ENCODE measurements around the gene OSBPL2. TPM values are rescaled to one million over a fixed set of nuclear protein-coding genes. Genes with fewer than 3 reads are reported as not detected.

Gene OSBPL2
- total RNA-seq, 4 donors from 2014 or later = 48.4 to 65.1 (median 55.8) TPM

DNA sequence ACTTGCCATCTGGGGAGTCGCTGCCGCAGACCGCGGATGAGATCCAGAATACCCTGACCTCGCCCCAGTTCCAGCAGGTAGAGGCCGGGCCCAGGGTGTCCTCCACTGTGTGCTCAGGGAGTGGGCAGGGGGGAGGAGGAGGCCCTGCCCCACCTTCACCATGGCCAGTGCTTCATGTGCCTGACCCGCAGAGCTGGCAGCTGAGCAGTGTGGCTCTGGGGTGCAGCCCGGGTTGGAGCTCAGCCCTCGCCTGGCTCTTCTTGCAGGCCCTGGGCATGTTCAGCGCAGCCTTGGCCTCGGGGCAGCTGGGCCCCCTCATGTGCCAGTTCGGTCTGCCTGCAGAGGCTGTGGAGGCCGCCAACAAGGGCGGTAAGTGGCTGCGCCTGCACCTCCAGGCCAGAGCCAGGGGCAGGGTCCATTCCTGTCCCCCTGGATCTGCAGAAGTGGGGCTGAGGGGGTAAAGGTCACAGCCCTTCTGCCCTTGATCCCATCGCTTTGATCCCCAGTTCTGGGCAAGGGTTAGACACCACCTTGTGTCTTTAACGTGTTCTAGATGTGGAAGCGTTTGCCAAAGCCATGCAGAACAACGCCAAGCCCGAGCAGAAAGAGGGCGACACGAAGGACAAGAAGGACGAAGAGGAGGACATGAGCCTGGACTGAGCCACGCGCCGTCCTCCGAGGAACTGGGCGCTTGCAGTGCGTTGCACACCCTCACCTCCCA is 69.9 kb downstream of the OSBPL2 start:
- DNase-seq = no peak
- Histone ChIP-seq H3K27ac (peak overlapping the region in 3 of 4 donors; percentile 37 to 99 (median 39)), H3K27me3 (no peaks in the 10 kb centered on the region), H3K9me3 (no peaks in the 10 kb centered on the region), H3K4me3 (no peak overlapping the region), H3K4me1 (peaks cover 30 to 88% (median 52%) of the 10 kb centered on the region in 3 donors), H3K36me3 (peaks cover 60 to 89% (median 64%) of the 10 kb centered on the region in 3 donors)
- WGBS, 2 donors = 44 to 70% methylated on average over 11 to 12 of the region's 29 CpGs
- intact Hi-C loops (cut with DNase I) = no loop called here
- TF ChIP-seq, protein P1, sequence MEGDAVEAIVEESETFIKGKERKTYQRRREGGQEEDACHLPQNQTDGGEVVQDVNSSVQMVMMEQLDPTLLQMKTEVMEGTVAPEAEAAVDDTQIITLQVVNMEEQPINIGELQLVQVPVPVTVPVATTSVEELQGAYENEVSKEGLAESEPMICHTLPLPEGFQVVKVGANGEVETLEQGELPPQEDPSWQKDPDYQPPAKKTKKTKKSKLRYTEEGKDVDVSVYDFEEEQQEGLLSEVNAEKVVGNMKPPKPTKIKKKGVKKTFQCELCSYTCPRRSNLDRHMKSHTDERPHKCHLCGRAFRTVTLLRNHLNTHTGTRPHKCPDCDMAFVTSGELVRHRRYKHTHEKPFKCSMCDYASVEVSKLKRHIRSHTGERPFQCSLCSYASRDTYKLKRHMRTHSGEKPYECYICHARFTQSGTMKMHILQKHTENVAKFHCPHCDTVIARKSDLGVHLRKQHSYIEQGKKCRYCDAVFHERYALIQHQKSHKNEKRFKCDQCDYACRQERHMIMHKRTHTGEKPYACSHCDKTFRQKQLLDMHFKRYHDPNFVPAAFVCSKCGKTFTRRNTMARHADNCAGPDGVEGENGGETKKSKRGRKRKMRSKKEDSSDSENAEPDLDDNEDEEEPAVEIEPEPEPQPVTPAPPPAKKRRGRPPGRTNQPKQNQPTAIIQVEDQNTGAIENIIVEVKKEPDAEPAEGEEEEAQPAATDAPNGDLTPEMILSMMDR (IDR thresholded peaks at IDR 0.05) = no peak
- no peak for TF ChIP-seq POLR2A (IDR thresholded peaks at IDR 0.05)

DNA sequence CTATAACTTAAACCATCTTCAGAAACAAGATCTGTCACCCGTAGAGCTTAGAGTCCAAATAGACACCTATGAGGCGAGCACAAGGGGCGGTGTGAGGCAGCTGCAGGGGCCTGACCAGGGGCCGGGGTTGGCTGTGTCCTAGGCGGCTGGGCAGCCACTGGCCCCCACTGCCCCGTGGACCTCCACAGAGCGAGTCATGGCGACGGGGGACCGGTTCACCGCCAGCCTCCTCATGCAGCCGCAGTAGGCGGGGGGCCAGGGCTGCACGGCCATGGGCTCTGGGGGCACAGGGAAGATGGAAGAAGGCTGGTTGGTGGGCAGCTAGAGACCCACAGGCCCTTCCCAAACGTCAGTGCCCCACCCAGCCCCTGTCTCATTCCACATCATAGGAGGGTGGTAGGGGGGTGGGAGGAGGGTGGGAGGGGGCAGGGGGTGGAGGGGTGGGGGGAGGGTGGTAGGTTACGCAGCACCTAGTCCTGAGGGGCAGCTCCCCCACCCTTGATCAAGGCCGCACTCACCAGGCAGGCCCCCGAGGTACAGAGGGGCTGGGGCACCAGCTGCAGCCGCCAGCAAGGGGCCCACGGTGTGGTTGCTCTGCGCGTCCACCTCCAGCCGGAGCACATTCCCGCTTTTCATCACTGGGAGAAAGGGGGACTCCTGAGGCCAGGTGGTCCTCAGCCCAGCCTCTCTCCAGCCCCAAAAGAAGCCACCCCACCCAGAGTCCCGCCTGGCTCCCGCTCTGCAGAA is 71.0 kb downstream of the OSBPL2 start:
- intact Hi-C loops (cut with DNase I) = no loop called here

GRCh38 chr20:62309947-62310756 is 71.8 kb downstream of the OSBPL2 start:
- no peaks in the 10 kb centered on the region for H3K27me3 ChIP-seq
- H3K36me3 ChIP-seq = peaks cover 67 to 100% (median 72%) of the 10 kb centered on the region in 3 donors
- 41% methylated on average over 10 of the region's 29 CpGs; no CpG with 5 or more reads in 1 of the 2 donors for WGBS, 2 donors
- H3K4me3 ChIP-seq = no peak overlapping the region
- H3K27ac ChIP-seq = peak overlapping the region; percentile 10 to 42 (median 34)
- DNase-seq = no peak
- H3K9me3 ChIP-seq = no peaks in the 10 kb centered on the region
- peaks cover 11 to 69% (median 38%) of the 10 kb centered on the region in 3 donors for H3K4me1 ChIP-seq
- TF ChIP-seq POLR2A (IDR thresholded peaks at IDR 0.05) = no peak
- TF ChIP-seq, protein P1 (IDR thresholded peaks at IDR 0.05) = no peak
- intact Hi-C loops (cut with DNase I) = no loop called here

More for the DNA sequence above, 71.0 kb downstream of the OSBPL2 start:
- 60 to 84% methylated on average over 1 to 11 of the region's 26 CpGs for WGBS, 2 donors
- Histone ChIP-seq H3K27me3 (no peaks in the 10 kb centered on the region), H3K4me1 (peaks cover 19 to 77% (median 45%) of the 10 kb centered on the region in 3 donors), H3K36me3 (peaks cover 64 to 100% (median 67%) of the 10 kb centered on the region in 3 donors), H3K27ac (peak overlapping the region in 3 of 4 donors; percentile 5 to 34 (median 34)), H3K9me3 (no peaks in the 10 kb centered on the region), H3K4me3 (no peak overlapping the region)
- no peak for DNase-seq
- TF ChIP-seq, protein P1 (IDR thresholded peaks at IDR 0.05) = no peak
- no peak for TF ChIP-seq POLR2A (IDR thresholded peaks at IDR 0.05)

- Histone ChIP-seq H3K27me3 (no peaks in the 10 kb centered on the region), H3K9me3 (no peaks in the 10 kb centered on the region), H3K4me1 (peaks cover 5 to 63% (median 32%) of the 10 kb centered on the region in 3 donors), H3K36me3 (peaks cover 67 to 100% (median 78%) of the 10 kb centered on the region in 3 donors), H3K27ac (peak overlapping the region; percentile 10 to 42 (median 34)), H3K4me3 (no peak overlapping the region)
- no peak for DNase-seq
- TF ChIP-seq, protein P1 (IDR thresholded peaks at IDR 0.05) = no peak
- no peak for TF ChIP-seq POLR2A (IDR thresholded peaks at IDR 0.05)
- intact Hi-C loops (cut with DNase I) = no loop called here
- WGBS, 2 donors = 37% methylated on average over 2 of the region's 25 CpGs; no CpG with 5 or more reads in 1 of the 2 donors
Observed at GRCh38 chr20:62310757-62311121, 72.4 kb downstream of the OSBPL2 start.

Data from esophagus squamous epithelium (tissue), 5 donors.